ENCODE measurements around the gene OSBP2.

The OSBP2 gene

GRCh38 chr22:30925667-30926066 is 231.0 kb downstream of the OSBP2 start:
- no peak for TF ChIP-seq CTCF (IDR thresholded peaks at IDR 0.05; ENCODE audit: low read depth, low read length)
- DNase-seq (ENCODE audit: low read depth, low spot score), result no peak
- no peak overlapping the region for H3K4me3 ChIP-seq (ENCODE audit: low read depth, low read length)
- in situ Hi-C loops (cut with HindIII; ENCODE audit: low sequenced_read_pairs), result no loop called here

GRCh38 chr22:30926706-30927105 is 232.0 kb downstream of the OSBP2 start:
- in situ Hi-C loops (cut with HindIII; ENCODE audit: low sequenced_read_pairs), result no loop called here
- no peak for TF ChIP-seq CTCF (IDR thresholded peaks at IDR 0.05; ENCODE audit: low read depth, low read length)
- no peak for DNase-seq (ENCODE audit: low read depth, low spot score)
- H3K4me3 ChIP-seq (ENCODE audit: low read depth, low read length), result no peak overlapping the region

GRCh38 chr22:30927806-30928205 is 233.1 kb downstream of the OSBP2 start:
- H3K4me3 ChIP-seq (ENCODE audit: low read depth, low read length), result no peak overlapping the region
- in situ Hi-C loops (cut with HindIII; ENCODE audit: low sequenced_read_pairs), result no loop called here
- no peak for TF ChIP-seq CTCF (IDR thresholded peaks at IDR 0.05; ENCODE audit: low read depth, low read length)

GRCh38 chr22:30928401-30928800 is 233.7 kb downstream of the OSBP2 start:
- DNase-seq (ENCODE audit: low read depth, low spot score), result no peak
- in situ Hi-C loops (cut with HindIII; ENCODE audit: low sequenced_read_pairs), result no loop called here
- H3K4me3 ChIP-seq (ENCODE audit: low read depth, low read length), result no peak overlapping the region
- no peak for TF ChIP-seq CTCF (IDR thresholded peaks at IDR 0.05; ENCODE audit: low read depth, low read length)

More at GRCh38 chr22:30927806-30928205, 233.1 kb downstream of the OSBP2 start:
- no peak for DNase-seq (ENCODE audit: low read depth, low spot score)

- TF ChIP-seq CTCF (IDR thresholded peaks at IDR 0.05; ENCODE audit: low read depth, low read length), result no peak
- in situ Hi-C loops (cut with HindIII; ENCODE audit: low sequenced_read_pairs), result no loop called here
- no peak for DNase-seq (ENCODE audit: low read depth, low spot score)
- H3K4me3 ChIP-seq (ENCODE audit: low read depth, low read length), result no peak overlapping the region
Measured at GRCh38 chr22:30930228-30930627, 235.6 kb downstream of the OSBP2 start.

- DNase-seq (ENCODE audit: low read depth, low spot score), result no peak
- in situ Hi-C loops (cut with HindIII; ENCODE audit: low sequenced_read_pairs), result no loop called here
- no peak overlapping the region for H3K4me3 ChIP-seq (ENCODE audit: low read depth, low read length)
- TF ChIP-seq CTCF (IDR thresholded peaks at IDR 0.05; ENCODE audit: low read depth, low read length), result no peak
Measured at GRCh38 chr22:30931541-30932300, 237.0 kb downstream of the OSBP2 start.
